HG03558 (cell line): ENCODE data around the gene PITPNC1.
"Not testable (repeated sequence)": the region's sequence is repeated elsewhere in the genome, so short reads cannot be mapped to it uniquely, and the experiment has no call there.

ENCODE experiments used
- ATAC-seq: cut with Tn5 transposase; IDR thresholded peaks from one replicate; pipeline ENCODE4 v1.9.1; 2021; ENCODE audit warnings: moderate number of reproducible peaks; ENCODE audit not compliant: unreplicated experiment; ENCODE audit errors: extremely low read depth

PITPNC1 gene

GRCh38 chr17:67477687-67478086 is 100.6 kb downstream of the PITPNC1 start:
- no peak for ATAC-seq

GRCh38 chr17:67478401-67479041 is 101.4 kb downstream of the PITPNC1 start:
- no peak for ATAC-seq

DNA sequence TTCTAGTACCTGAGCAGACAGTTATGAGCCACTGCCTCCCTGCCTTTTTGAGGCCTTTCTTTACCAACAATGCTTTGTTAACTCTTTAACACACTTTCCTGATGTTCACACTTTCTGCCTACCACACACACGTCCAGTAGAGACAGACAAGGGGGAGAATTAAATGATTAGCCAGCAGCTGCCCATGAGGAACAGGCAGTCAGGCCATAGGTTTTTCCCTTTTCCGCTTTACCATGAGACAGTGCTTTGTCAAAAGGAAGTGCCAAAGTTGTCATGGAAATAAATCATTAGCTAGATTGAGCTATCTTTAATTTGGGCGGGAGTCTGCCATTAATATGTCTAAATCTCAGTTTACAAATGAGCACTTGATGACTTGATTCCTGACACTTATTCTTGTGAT is 102.1 kb downstream of the PITPNC1 start:
- no peak for ATAC-seq

DNA sequence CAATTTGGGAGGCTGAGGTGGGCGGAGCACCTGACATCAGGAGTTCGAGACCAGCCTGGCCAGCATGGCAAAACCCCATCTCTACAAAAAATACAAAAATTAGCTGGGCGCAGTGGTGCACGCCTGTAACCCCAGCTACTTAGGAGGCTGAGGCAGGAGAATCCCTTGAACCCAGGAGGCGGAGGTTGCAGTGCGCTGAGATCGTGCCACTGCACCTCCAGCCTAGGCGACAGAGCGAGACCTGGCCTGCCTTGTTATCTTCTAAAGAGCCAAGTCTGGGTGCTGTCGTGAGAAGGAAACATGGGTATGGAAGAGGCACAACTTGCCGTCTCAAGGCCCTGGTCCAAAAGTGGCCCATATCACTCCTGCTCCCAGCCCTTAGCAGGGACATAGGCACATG is 103.9 kb downstream of the PITPNC1 start:
- not testable (repeated sequence) for ATAC-seq

DNA sequence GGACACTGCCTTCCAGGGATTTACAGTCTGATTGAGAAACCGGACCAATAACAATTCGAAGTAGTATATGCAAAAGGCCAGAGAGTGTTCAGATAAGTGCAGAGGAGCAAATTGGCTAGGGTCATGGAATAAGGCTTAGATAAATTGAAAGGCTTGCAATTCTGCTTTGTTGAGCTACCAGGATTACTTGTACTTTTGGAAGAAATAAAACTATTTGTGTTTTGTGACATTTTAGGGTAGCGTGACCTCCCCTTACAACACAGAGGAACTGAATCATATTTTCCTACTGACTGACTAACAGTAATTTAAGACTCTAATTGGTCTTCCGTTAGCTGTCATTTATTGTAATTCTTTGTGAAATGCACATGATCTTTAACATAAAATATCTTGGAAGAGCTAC is 104.7 kb downstream of the PITPNC1 start:
- ATAC-seq: no peak

DNA sequence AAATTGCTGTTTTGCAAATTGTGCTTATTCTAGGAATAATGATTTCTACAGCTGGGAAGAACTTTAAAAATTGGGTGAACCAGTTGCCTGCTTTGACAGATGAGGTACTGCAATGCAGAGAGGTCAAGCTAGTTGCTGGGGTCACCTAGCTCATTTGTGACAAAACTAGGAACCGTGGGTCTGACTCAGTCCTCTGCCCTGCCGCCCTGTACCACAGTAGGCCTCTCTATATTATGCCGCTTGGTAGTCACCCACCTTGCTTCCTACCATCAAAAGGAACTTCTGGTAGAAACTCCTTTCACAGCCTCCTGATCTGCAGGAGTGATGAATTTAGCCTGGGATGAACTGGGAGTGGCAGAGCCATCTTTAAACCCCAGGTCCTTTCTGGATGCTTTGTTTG is 105.7 kb downstream of the PITPNC1 start:
- no peak for ATAC-seq

DNA sequence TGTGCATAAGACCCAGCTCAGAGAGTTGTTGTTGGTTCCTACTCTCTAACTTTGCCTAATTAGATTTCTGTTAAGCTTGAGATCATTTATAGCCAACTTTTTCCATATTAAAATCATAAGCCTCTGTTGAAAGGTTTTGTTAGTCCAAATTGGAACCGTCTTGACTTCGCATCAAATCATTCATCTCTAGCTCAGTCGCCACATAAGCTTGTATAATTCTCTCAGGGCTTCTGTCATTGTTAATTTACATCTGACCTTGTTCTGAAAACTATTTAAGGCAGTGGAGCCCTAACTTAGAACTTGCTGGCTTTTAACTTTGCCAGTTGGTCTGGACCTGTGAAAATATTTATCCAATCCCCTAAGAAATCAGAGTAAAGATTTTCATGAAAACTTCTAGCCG is 107.2 kb downstream of the PITPNC1 start:
- ATAC-seq: no peak

- no peak for ATAC-seq
Observed at GRCh38 chr17:67485666-67486065, 108.6 kb downstream of the PITPNC1 start.

- no peak for ATAC-seq
Observed at GRCh38 chr17:67487506-67487905, 110.4 kb downstream of the PITPNC1 start.

GRCh38 chr17:67488161-67488560 is 111.1 kb downstream of the PITPNC1 start:
- ATAC-seq: no peak

- ATAC-seq: no peak
Observed at GRCh38 chr17:67488768-67489167, 111.7 kb downstream of the PITPNC1 start.

DNA sequence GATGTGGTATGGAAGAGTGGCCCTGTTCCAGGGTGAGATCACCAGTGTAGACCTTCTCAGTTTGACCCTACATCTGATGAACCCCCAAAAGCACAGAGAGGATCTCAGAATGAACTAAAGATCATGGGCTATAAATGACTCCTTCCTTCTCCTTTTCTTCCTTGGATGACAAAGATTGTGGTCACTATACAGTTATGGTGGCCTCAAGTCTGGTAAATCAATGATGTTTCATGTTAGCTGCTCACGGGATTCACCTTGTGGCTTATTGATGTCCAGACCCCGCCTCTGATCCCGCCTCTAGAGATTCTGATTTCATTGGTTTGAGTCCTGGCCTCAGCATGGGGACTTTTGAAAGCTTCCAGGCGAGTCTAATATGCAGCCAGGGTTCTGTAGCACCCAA is 112.2 kb downstream of the PITPNC1 start:
- ATAC-seq: no peak

- ATAC-seq: no peak
Observed at GRCh38 chr17:67490471-67490870, 113.4 kb downstream of the PITPNC1 start.

DNA sequence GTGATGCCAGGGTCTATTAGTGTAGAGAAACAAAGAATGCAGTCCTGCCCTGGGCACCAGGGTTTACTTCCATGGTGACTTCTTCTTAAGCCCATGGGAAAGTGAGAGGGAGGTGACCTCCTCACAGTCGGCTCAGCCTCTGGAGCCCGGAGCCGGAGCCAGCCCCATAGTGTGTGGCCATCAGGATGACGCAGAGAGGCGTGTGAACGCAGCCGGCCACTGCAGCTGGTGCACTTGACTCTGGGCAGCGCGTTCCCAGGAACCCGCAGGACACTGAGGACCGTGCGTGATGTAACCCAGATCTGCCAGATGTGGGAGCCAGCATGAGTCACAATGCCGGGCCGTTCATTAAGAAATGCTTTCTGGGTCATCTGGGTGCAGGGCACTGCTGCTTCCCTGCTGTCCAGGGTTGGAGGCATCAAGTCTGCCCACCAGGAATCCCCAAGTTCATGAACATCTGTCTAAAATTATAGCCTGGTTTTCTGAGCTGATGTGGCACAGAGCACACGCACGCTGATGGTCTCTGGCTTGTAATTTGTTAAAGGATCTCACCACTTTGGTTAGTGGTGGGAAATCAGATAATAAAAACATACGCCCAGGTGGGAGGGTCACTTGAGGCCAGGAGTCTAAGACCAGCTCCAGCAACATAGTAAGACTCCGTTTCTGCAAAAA is 114.1 kb downstream of the PITPNC1 start:
- ATAC-seq: no peak

DNA sequence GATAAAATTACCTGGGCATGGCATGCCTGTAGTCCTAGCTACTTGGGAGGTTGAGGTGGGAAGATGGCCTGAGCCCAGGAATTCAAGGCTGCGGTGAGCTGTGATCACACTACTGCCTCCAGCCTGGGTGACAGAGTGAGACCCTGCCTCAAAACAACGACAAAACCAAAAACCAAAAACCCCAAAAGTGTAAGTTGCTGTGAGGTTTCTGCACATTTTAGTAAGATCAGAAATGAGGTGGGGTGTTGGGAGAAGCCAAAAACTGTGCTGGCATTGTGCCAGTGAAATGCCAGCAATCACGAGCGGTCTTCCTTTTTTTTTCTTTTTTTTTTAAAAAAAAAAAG is 114.6 kb downstream of the PITPNC1 start:
- ATAC-seq: no peak

- ATAC-seq: no peak
Observed at GRCh38 chr17:67492251-67492740, 115.2 kb downstream of the PITPNC1 start.

GRCh38 chr17:67492824-67493517 is 115.9 kb downstream of the PITPNC1 start:
- no peak for ATAC-seq

DNA sequence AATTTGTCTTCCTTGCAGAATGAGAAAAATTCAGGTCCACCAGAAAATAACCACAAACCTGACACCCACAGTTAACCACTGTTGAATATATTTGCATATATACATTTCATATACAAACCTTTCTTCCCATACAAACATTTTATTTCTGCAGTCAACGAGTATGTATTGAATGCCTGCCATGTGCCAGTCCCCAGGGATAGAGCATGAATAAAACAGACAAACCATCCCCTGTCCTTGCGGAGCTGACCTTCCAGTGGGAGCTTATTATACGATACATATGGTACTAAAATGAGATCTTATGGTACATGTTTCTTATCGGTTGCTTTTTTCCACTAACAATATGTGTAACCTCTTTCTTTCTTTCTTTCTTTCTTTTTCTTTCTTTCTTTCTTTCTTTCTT is 116.7 kb downstream of the PITPNC1 start:
- ATAC-seq: no peak

DNA sequence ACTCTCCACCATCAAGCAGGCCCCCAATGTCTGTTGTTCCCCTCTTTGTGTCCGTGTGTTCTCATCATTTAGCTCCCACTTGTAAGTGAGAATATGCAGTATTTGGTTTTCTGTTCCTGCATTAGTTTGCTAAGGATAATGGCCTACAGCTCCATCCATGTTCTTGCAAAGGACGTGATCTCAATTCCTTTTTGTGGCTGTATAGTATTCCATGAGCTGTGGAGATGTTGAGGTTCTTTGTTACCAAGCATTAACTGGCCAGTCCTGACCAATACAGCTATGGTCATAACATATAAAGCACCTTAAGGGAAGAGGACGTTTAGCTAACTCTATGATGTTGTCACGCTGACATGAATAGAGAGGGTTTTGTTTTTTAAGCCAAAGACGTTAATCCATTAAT is 118.5 kb downstream of the PITPNC1 start:
- ATAC-seq: not testable (repeated sequence)

- no peak for ATAC-seq
Observed at GRCh38 chr17:67496286-67496685, 119.2 kb downstream of the PITPNC1 start.

DNA sequence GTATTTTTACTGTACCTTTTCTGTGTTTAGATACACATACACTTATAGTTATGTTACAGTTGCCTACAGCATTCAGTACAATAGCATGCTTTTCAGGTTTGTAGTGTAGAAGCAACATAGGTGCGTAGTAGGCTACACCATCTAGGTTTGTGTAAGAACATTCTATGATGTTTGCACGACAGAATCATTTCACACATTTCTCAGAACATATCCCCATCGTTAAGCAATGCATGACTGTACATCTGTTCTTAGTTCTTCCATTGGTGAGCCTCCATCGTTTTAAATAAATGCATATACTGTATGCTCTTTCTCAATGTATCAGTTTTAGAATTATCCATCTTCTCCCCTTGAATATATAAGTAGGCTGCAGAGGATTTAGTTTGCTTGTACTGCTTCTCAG is 122.6 kb downstream of the PITPNC1 start:
- no peak for ATAC-seq

DNA sequence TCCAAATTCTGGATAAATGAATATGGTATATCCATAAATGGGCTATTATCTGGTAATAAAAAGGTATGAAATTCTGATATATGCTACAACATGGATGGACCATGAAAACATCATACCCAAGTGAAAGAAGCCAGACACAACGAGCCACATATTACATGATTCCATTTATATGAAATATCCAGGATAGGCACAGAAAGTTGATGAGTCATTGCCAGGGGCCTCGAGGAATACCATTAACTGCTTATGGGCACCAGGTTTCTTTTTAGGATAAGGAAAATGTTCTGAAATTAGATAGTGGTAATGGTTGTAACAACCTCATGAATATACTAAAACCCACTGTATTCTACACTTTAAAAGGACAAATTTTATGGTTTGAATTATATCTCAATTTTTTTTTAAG is 123.2 kb downstream of the PITPNC1 start:
- ATAC-seq: no peak
